Measurements from ENCODE around the gene CLCN3.

DNA sequence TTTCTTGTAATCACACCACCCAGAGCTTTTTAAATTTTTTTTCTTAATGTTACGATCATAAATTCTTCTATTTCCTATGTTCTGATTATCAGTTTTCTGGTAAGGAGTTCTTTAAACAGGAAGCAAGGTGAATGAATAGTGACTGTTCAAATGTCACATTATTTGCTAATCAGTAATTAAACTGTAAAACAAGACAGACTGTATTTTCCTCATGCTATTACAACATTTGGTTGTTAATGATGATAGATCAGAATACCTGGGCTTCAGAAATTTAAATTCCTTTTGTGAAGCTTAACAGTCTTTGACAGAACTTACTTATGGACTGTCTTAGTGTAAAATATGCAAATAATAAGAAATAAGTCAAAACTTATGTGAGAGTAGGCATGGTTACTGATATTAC is 41.4 kb downstream of the CLCN3 start:
- TF ChIP-seq EZH2 (IDR thresholded peaks at IDR 0.05; ENCODE audit: low read depth, unreplicated experiment) (no peak), POLR2AphosphoS5 (IDR thresholded peaks at IDR 0.05; ENCODE audit: low read depth) (no peak), CREB1 (CRISPR knock-in tag; IDR thresholded peaks at IDR 0.05; ENCODE audit: low read depth) (no peak)
- TF ChIP-seq, protein P1, sequence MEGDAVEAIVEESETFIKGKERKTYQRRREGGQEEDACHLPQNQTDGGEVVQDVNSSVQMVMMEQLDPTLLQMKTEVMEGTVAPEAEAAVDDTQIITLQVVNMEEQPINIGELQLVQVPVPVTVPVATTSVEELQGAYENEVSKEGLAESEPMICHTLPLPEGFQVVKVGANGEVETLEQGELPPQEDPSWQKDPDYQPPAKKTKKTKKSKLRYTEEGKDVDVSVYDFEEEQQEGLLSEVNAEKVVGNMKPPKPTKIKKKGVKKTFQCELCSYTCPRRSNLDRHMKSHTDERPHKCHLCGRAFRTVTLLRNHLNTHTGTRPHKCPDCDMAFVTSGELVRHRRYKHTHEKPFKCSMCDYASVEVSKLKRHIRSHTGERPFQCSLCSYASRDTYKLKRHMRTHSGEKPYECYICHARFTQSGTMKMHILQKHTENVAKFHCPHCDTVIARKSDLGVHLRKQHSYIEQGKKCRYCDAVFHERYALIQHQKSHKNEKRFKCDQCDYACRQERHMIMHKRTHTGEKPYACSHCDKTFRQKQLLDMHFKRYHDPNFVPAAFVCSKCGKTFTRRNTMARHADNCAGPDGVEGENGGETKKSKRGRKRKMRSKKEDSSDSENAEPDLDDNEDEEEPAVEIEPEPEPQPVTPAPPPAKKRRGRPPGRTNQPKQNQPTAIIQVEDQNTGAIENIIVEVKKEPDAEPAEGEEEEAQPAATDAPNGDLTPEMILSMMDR (conservative IDR thresholded peaks at IDR 0.05; ENCODE audit: low read depth in 2 of 2) = no peak

Data from GM23338 (cell line).